ENCODE measurements around the gene THAP4.

- TF ChIP-seq SIN3A (IDR thresholded peaks at IDR 0.05; ENCODE audit: borderline replicate concordance, insufficient read depth, low read length) (no peak), POLR2AphosphoS5 (IDR thresholded peaks at IDR 0.05; ENCODE audit: low read depth, low read length) (no peak), REST (IDR thresholded peaks at IDR 0.05; ENCODE audit: insufficient read depth in 1 of 2, low read depth in 2 of 2, low read length in 2 of 2) (no peak)
Measured at GRCh38 chr2:241541564-241542277, 95.2 kb downstream of the THAP4 start.
